ENCODE data around the gene ZNF23. TPM values are rescaled to one million over a fixed set of nuclear protein-coding genes. Genes with fewer than 3 reads are reported as not detected.
A peak's percentile ranks its signal among the peaks of the same experiment; 100 is the strongest.
"Not testable (repeated sequence)": the region's sequence is repeated elsewhere in the genome, so short reads cannot be mapped to it uniquely, and the experiment has no call there.

ZNF23 gene
- total RNA-seq: 1 to 10 TPM; 6.1 to 6.8 TPM

- Histone ChIP-seq H3K36me3 (no peaks in the 10 kb centered on the region), H3K27me3 (replicated peaks; ENCODE audit: insufficient read depth) (no peaks in the 10 kb centered on the region), H3K4me3 (peak within 1 kb of the TSS; percentile 87 to 90), H3K4me1 (replicated peaks) (no peaks in the 10 kb centered on the region), H3K27ac (peak within 1 kb of the TSS; percentile 75), H3K9me3 (no peaks in the 10 kb centered on the region)
- DNase-seq (ENCODE audit: low spot score): peak; percentile 73
- WGBS: under 1% methylated on average over 51 of the region's 52 CpGs
- TF ChIP-seq CTCF (IDR thresholded peaks at IDR 0.05) (peak in 3 of 4 experiments; percentile 17 to 36 (median 21)), POLR2AphosphoS5 (IDR thresholded peaks at IDR 0.05) (peak; percentile 95), POLR2A (IDR thresholded peaks at IDR 0.05) (peak; percentile 43)
- intact Hi-C loops (cut with DNase I): loop anchor here (1.0 kb wide), 1 partner anchor 22 kb away; no protein-coding TSS in a partner anchor
Measured at GRCh38 chr16:71461686-71462648, at the start of gene ZNF23. TSS of gene ZNF23 (minus strand) at chr16:71462247. CDS start at chr16:71456796, 5,451 bp downstream.

GRCh38 chr16:71507061-71507460 is 45.0 kb upstream of the ZNF23 start:
- no peak overlapping the region for H3K27ac ChIP-seq
- H3K4me3 ChIP-seq: no peak overlapping the region
- H3K27me3 ChIP-seq (replicated peaks; ENCODE audit: insufficient read depth): no peaks in the 10 kb centered on the region
- H3K9me3 ChIP-seq: no peaks in the 10 kb centered on the region
- H3K4me1 ChIP-seq (replicated peaks): no peaks in the 10 kb centered on the region
- no peak for DNase-seq (ENCODE audit: low spot score)
- TF ChIP-seq POLR2A (IDR thresholded peaks at IDR 0.05) (no peak), POLR2AphosphoS5 (IDR thresholded peaks at IDR 0.05) (no peak), CTCF (IDR thresholded peaks at IDR 0.05) (no peak)
- intact Hi-C loops (cut with DNase I): no loop called here
- H3K36me3 ChIP-seq: no peaks in the 10 kb centered on the region
- 62% methylated on average over 1 of the region's 1 CpG for WGBS

GRCh38 chr16:71504901-71505300 is 42.9 kb upstream of the ZNF23 start:
- Histone ChIP-seq H3K4me3 (no peak overlapping the region), H3K27me3 (replicated peaks; ENCODE audit: insufficient read depth) (no peaks in the 10 kb centered on the region), H3K4me1 (replicated peaks) (no peaks in the 10 kb centered on the region), H3K9me3 (no peaks in the 10 kb centered on the region), H3K27ac (no peak overlapping the region), H3K36me3 (no peaks in the 10 kb centered on the region)
- DNase-seq (ENCODE audit: low spot score): no peak
- no peak for TF ChIP-seq POLR2A (IDR thresholded peaks at IDR 0.05)
- TF ChIP-seq CTCF (IDR thresholded peaks at IDR 0.05): no peak
- no peak for TF ChIP-seq POLR2AphosphoS5 (IDR thresholded peaks at IDR 0.05)
- intact Hi-C loops (cut with DNase I): no loop called here
- WGBS: 83% methylated on average over 5 of the region's 5 CpGs

GRCh38 chr16:71504051-71504450 is 42.0 kb upstream of the ZNF23 start:
- H3K27ac ChIP-seq; H3K4me1 ChIP-seq (replicated peaks); intact Hi-C loops (cut with DNase I); DNase-seq (ENCODE audit: low spot score); H3K9me3 ChIP-seq; H3K27me3 ChIP-seq (replicated peaks; ENCODE audit: insufficient read depth); H3K36me3 ChIP-seq; H3K4me3 ChIP-seq: not testable (repeated sequence)
- WGBS: 82% methylated on average over 7 of the region's 7 CpGs

- no peaks in the 10 kb centered on the region for H3K27me3 ChIP-seq (replicated peaks; ENCODE audit: insufficient read depth)
- no peak overlapping the region for H3K4me3 ChIP-seq
- DNase-seq (ENCODE audit: low spot score): no peak
- no peaks in the 10 kb centered on the region for H3K9me3 ChIP-seq
- H3K4me1 ChIP-seq (replicated peaks): no peaks in the 10 kb centered on the region
- no peaks in the 10 kb centered on the region for H3K36me3 ChIP-seq
- 62% methylated on average over 3 of the region's 3 CpGs for WGBS
- intact Hi-C loops (cut with DNase I): no loop called here
- no peak for TF ChIP-seq CTCF (IDR thresholded peaks at IDR 0.05)
- TF ChIP-seq POLR2A (IDR thresholded peaks at IDR 0.05): no peak
- no peak for TF ChIP-seq POLR2AphosphoS5 (IDR thresholded peaks at IDR 0.05)
- H3K27ac ChIP-seq: no peak overlapping the region
Measured at GRCh38 chr16:71501547-71501946, 39.5 kb upstream of the ZNF23 start.

All from prostate gland (tissue), 2 donors.